DMS153 treated with DMSO at 0.1 percent for 48 hours (cell line): ENCODE data around the gene PRRC2B.
"Not testable (repeated sequence)": the region's sequence is repeated elsewhere in the genome, so short reads cannot be mapped to it uniquely, and the experiment has no call there.

Experiments
- DNase-seq: peaks from one replicate; lab custom pipeline; 2025; ENCODE audit not compliant: unreplicated experiment; lab: John Stamatoyannopoulos, UW

The PRRC2B gene

GRCh38 chr9:131529597-131530545 lies 136.0 kb downstream of the PRRC2B start:
- no peak for DNase-seq

GRCh38 chr9:131530546-131530919 lies 136.6 kb downstream of the PRRC2B start:
- no peak for DNase-seq

GRCh38 chr9:131530920-131531832 lies 137.3 kb downstream of the PRRC2B start, which contains the start of gene UCK1:
Gene UCK1 (minus strand): TSS chr9:131531263. CDS start chr9:131531174, 89 bp downstream.
- DNase-seq = peak; percentile 45

- DNase-seq = no peak
Measured at GRCh38 chr9:131534721-131535237, 140.9 kb downstream of the PRRC2B start.

GRCh38 chr9:131537946-131538345 lies 144.1 kb downstream of the PRRC2B start:
- no peak for DNase-seq

- DNase-seq = no peak
Measured at GRCh38 chr9:131539223-131539923, 145.5 kb downstream of the PRRC2B start.

- DNase-seq = no peak
Measured at GRCh38 chr9:131543141-131543540, 149.3 kb downstream of the PRRC2B start.

- DNase-seq = peak; percentile 52
Measured at GRCh38 chr9:131545003-131545785, 151.3 kb downstream of the PRRC2B start, which contains the start of gene PRRT1B. Gene PRRT1B (plus strand): TSS chr9:131545523. CDS start chr9:131545616, 93 bp downstream.

- no peak for DNase-seq
Measured at GRCh38 chr9:131545786-131546335, 152.0 kb downstream of the PRRC2B start.

GRCh38 chr9:131546336-131547084 lies 152.6 kb downstream of the PRRC2B start:
- DNase-seq = peak; percentile 37

GRCh38 chr9:131549186-131549585 lies 155.3 kb downstream of the PRRC2B start:
- not testable (repeated sequence) for DNase-seq
